ENCODE results near the gene NTNG1.
A peak's percentile ranks its signal among the peaks of the same experiment; 100 is the strongest.

Gene NTNG1

DNA sequence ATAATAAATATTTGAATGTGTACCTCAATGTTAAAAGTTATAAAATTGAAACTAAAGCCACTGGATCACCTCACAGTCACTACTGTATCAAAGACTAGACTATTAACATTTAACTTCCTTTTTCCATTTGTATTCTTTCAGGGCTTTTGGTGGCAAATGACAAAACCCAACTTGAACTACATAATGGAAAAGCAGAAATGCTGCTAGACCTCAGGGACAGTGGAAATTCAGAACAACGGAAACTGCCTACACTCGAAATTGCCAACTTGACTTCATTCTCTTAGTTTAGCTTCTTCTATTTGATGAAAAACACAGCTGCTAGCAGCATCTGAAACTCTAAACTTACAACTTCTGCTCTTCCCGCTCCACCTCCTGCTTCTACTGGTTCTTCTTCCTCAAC is 34.9 kb upstream of the NTNG1 start:
- TF ChIP-seq, protein P1, sequence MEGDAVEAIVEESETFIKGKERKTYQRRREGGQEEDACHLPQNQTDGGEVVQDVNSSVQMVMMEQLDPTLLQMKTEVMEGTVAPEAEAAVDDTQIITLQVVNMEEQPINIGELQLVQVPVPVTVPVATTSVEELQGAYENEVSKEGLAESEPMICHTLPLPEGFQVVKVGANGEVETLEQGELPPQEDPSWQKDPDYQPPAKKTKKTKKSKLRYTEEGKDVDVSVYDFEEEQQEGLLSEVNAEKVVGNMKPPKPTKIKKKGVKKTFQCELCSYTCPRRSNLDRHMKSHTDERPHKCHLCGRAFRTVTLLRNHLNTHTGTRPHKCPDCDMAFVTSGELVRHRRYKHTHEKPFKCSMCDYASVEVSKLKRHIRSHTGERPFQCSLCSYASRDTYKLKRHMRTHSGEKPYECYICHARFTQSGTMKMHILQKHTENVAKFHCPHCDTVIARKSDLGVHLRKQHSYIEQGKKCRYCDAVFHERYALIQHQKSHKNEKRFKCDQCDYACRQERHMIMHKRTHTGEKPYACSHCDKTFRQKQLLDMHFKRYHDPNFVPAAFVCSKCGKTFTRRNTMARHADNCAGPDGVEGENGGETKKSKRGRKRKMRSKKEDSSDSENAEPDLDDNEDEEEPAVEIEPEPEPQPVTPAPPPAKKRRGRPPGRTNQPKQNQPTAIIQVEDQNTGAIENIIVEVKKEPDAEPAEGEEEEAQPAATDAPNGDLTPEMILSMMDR (IDR thresholded peaks at IDR 0.05; ENCODE audit: extremely low read depth, missing control alignments), result no peak
- peak; percentile 4 for DNase-seq (ENCODE audit: low spot score)

DNA sequence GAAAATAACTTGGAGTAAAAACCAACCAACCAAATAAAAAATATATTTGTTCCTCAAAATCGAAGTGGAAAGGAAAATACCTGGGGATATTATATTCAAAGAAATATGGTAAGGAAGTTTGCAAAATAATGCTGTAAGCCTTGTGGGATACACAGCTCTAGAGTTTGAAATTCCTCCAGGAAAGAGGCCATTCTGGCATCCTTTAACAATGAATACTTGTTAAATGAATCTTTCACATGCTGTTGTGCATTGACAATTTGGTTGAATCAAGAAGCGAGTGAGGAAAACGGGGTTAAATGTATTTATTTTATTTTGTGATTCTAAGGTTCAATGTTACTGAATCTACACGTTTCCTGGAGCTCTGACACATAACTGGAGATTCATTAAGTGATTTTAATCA is 30.5 kb upstream of the NTNG1 start:
- TF ChIP-seq, protein P1 (IDR thresholded peaks at IDR 0.05; ENCODE audit: extremely low read depth, missing control alignments), result no peak

DNA sequence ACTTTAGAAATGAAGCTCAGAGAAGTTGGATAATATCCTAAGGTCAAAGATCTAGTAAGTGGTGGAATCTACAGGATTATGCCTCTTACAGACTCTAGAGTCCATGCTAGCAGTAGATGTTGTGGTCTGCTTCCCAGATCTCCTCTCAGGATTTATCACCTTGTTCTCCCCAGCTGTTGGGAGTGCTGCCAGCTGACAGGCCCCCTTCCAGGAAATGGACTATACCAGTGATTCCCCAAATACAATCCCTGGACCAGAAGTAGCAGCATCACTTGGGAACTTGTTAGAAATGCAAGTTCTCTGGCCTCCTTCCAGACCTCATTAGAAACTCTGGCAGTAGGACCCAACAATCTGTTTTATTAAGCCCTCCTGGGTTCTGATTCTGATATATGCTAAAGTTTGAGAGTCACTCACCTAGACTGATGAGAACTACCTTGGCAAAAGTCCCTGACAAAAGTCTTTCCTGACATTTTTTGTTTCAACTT is 24.5 kb upstream of the NTNG1 start:
- TF ChIP-seq, protein P1 (IDR thresholded peaks at IDR 0.05; ENCODE audit: extremely low read depth, missing control alignments), result no peak
- DNase-seq (ENCODE audit: low spot score), result no peak

More for the DNA sequence above, 30.5 kb upstream of the NTNG1 start:
- DNase-seq (ENCODE audit: low spot score), result no peak

DNA sequence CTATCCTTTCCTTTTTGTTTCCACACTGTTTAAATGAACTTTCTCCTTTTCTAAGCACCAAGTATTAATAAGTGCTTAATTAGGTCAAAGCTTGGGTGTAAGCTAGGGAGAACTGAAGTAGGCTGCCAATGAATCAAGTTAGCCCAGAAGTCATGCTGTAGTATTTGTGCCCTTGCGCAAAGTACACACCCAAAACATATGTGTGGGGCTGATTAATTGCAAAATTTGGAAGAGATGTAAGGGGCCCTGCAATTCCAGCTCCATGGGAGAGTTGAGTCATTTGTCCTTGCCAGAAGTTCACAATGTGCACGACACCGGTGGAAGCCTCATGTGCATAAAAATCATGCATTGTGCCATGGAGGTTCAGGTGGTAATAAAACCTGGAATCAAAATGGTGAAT is 18.6 kb upstream of the NTNG1 start:
- TF ChIP-seq, protein P1 (IDR thresholded peaks at IDR 0.05; ENCODE audit: extremely low read depth, missing control alignments), result no peak
- no peak for DNase-seq (ENCODE audit: low spot score)

DNA sequence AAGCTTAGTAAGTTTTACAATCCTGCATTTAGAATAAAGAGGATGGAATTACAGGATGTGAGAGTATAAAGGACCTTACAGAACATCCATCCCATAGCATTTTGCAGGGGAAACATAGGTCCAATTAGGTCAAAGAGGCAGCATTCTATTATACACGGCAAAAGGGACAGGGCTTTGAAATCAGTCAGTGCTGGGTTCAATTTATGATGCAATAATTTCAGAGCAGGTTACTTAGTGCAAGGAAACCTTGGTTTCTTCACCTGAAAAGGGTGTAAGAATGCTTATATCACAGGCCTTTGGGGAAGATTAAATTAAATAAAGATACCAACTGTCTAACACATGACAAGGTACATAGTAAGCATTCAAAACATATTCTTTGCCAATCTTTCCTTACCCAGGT is 17.1 kb upstream of the NTNG1 start:
- TF ChIP-seq, protein P1 (IDR thresholded peaks at IDR 0.05; ENCODE audit: extremely low read depth, missing control alignments), result no peak
- DNase-seq (ENCODE audit: low spot score), result no peak

DNA sequence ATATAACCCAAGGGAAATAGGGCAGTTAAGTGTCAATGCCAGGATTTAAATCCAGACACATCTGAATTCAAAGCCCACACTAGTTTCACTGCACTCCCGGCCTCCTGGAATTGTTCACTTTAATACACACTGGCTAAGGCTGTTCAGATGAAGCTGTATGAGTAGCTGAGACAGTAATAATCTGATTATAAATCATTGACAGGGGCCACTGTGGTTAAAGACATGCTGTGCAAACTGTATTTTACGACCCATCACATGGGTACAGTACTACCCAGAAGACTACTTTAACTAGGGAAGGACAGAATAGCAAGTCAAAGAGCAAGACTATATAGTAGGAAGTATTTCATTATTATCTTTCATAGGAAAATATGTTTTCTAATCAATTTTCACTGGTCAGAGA is 16.1 kb upstream of the NTNG1 start:
- TF ChIP-seq, protein P1 (IDR thresholded peaks at IDR 0.05; ENCODE audit: extremely low read depth, missing control alignments), result no peak
- DNase-seq (ENCODE audit: low spot score), result no peak

DNA sequence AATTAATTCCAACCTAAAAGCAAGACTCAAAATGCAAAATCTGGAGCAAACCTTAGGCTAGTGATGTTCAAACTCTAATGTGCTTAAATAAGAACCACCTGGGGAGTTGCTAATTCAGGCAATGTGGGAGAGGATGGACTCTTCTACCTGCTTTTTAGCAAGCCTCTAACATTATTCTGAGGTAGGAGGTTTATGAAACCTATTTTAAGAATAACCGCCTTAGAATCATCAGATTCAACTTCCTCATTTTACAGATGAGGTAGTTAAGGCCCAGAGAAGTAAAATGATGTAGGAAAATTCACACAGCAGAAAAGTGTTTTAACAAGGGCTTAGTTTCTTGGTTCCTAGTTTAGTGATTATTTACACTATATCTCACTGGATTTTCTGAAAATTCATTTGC is 8.6 kb upstream of the NTNG1 start:
- TF ChIP-seq, protein P1 (IDR thresholded peaks at IDR 0.05; ENCODE audit: extremely low read depth, missing control alignments), result no peak
- DNase-seq (ENCODE audit: low spot score), result peak; percentile 20

Measured in GM20000 (cell line).